IMR-90 (cell line): ENCODE results near the gene SERPINA5. TPM values are rescaled to one million over a fixed set of nuclear protein-coding genes. Genes with fewer than 3 reads are reported as not detected.

Experiments used
- ATAC-seq: fragments of 200-7000 bp; cut with Tn5 transposase; 2 replicates; pipeline ENCODE4 v1.9.1; 2020; ENCODE audit warnings: low read depth, mild to moderate bottlenecking, moderate library complexity
- BruUV-seq: library from RNA; stranded (reverse); fragments of 400-500 nt; replicated peaks from 2 replicates; lab custom pipeline; 2021; lab: Mats Ljungman, UMichigan
- CTCF ChIA-PET: fragments of 300-600 bp; formaldehyde crosslinking; extraction: SDS; loops from one replicate; lab custom pipeline; 2021; ENCODE audit warnings: antibody characterized with exemption; lab: Yijun Ruan, JAX
- POLR2A ChIA-PET: fragments of 300-600 bp; sonication (Branson Sonifier 250); formaldehyde crosslinking; loops from one replicate; lab custom pipeline; 2022; ENCODE audit warnings: antibody characterized with exemption; ENCODE audit not compliant: unreplicated experiment; lab: Charles Lee
- DNase-seq: peaks from one replicate; pipeline ENCODE4 v3.0.0; 2013
- H2AFZ ChIP-seq: replicated peaks from 2 replicates; pipeline ENCODE3; 2013; ENCODE audit warnings: low read length, mild to moderate bottlenecking; ENCODE audit not compliant: poor library complexity
- H2AK5ac ChIP-seq: 2 replicates; pipeline ENCODE4 v1.6.1; 2013; ENCODE audit warnings: low read depth, low read length, inconsistent platforms
- H2AK9ac ChIP-seq: replicated peaks from 2 replicates; pipeline ENCODE3; 2013; ENCODE audit warnings: mild to moderate bottlenecking, low read depth, low read length, moderate library complexity; ENCODE audit not compliant: poor library complexity
- H2BK120ac ChIP-seq: 2 replicates; pipeline ENCODE4 v1.6.1; 2013; ENCODE audit warnings: low read depth, low read length, inconsistent platforms
- H2BK15ac ChIP-seq: 3 replicates; pipeline ENCODE4 v1.6.1; 2013; ENCODE audit warnings: low read depth, low read length, inconsistent platforms
- H2BK20ac ChIP-seq: 2 replicates; pipeline ENCODE4 v1.6.1; 2013; ENCODE audit warnings: low read depth, mild to moderate bottlenecking, inconsistent platforms, low read length, moderate library complexity
- H2BK5ac ChIP-seq: 2 replicates; pipeline ENCODE4 v1.6.1; 2013; ENCODE audit warnings: mild to moderate bottlenecking, low read depth, low read length, inconsistent platforms; ENCODE audit not compliant: poor library complexity, severe bottlenecking
- H3K14ac ChIP-seq: replicated peaks from 2 replicates; pipeline ENCODE4 v1.6.1; 2013; ENCODE audit warnings: low read depth, low read length, inconsistent platforms
- H3K18ac ChIP-seq: 2 replicates; pipeline ENCODE4 v1.6.1; 2013; ENCODE audit warnings: low read depth, low read length, control low read depth
- H3K23ac ChIP-seq: 2 replicates; pipeline ENCODE4 v1.6.1; 2013; ENCODE audit warnings: low read depth, low read length, inconsistent platforms
- H3K27ac ChIP-seq: 2 replicates; pipeline ENCODE4 v1.5.1; 2013; ENCODE audit warnings: mild to moderate bottlenecking, control low read depth, low read length; ENCODE audit not compliant: insufficient read depth
- H3K27me3 ChIP-seq: 2 replicates; pipeline ENCODE4 v1.6.1; 2013; ENCODE audit warnings: low read length; ENCODE audit not compliant: control insufficient read depth, insufficient read depth
- H3K36me3 ChIP-seq: 2 replicates; pipeline ENCODE4 v1.6.1; 2013; ENCODE audit warnings: low read length, mixed read lengths; ENCODE audit not compliant: control insufficient read depth, insufficient read depth
- H3K4ac ChIP-seq: 2 replicates; pipeline ENCODE4 v1.6.1; 2013; ENCODE audit warnings: low read depth, low read length, inconsistent platforms
- H3K4me1 ChIP-seq: 2 replicates; pipeline ENCODE4 v1.6.1; 2013; ENCODE audit warnings: low read length, mixed read lengths; ENCODE audit not compliant: control insufficient read depth, insufficient read depth
- H3K4me2 ChIP-seq: 2 replicates; pipeline ENCODE4 v1.6.1; 2013; ENCODE audit warnings: low read depth, mild to moderate bottlenecking, control low read depth, low read length, moderate library complexity
- H3K4me3 ChIP-seq: 2 replicates; pipeline ENCODE4 v1.5.1; 2013; ENCODE audit warnings: low read depth, mild to moderate bottlenecking, control low read depth, low read length, moderate library complexity; ENCODE audit not compliant: insufficient read depth
- H3K56ac ChIP-seq: 2 replicates; pipeline ENCODE4 v1.6.1; 2013; ENCODE audit warnings: low read length, inconsistent platforms; ENCODE audit not compliant: insufficient read depth; ENCODE audit errors: extremely low read depth
- H3K79me1 ChIP-seq, 2 experiments: 2 replicates each; pipeline ENCODE4 v1.6.1; 2013; ENCODE audit warnings: low read length in 2 of 2, inconsistent platforms in 1 of 2, low read depth in 1 of 2
- H3K9ac ChIP-seq: 2 replicates; pipeline ENCODE4 v1.6.1; 2013; ENCODE audit warnings: low read depth, low read length, control low read depth
- H3K9me1 ChIP-seq: 2 replicates; pipeline ENCODE4 v1.6.1; 2013; ENCODE audit warnings: low read length, inconsistent platforms; ENCODE audit not compliant: insufficient read depth
- H3K9me3 ChIP-seq: 2 replicates; pipeline ENCODE4 v1.6.1; 2013; ENCODE audit warnings: low read length; ENCODE audit not compliant: control insufficient read depth, insufficient read depth
- H4K20me1 ChIP-seq: 2 replicates; pipeline ENCODE4 v1.6.1; 2013; ENCODE audit warnings: low read length, inconsistent platforms; ENCODE audit not compliant: insufficient read depth
- H4K5ac ChIP-seq: 2 replicates; pipeline ENCODE4 v1.6.1; 2013; ENCODE audit warnings: mild to moderate bottlenecking, low read depth, low read length, control low read depth
- H4K8ac ChIP-seq, 2 experiments: 2 replicates each; pipeline ENCODE4 v1.6.1; 2013; ENCODE audit warnings: low read depth in 2 of 2, low read length in 2 of 2, control low read depth in 1 of 2, inconsistent platforms in 1 of 2
- H4K91ac ChIP-seq: 2 replicates; pipeline ENCODE4 v1.6.1; 2013; ENCODE audit warnings: low read depth, low read length, inconsistent platforms; ENCODE audit not compliant: insufficient read depth
- BHLHE40 ChIP-seq: fragments of 150-350 bp; IDR thresholded peaks from 2 replicates; pipeline ENCODE4 v1.6.1; 2016; ENCODE audit warnings: mild to moderate bottlenecking, low read depth, low read length
- CEBPB ChIP-seq: IDR thresholded peaks from 2 replicates; pipeline ENCODE4 v1.6.1; 2012; ENCODE audit warnings: low read depth, low read length, improper control_type of control experiment
- CHD1 ChIP-seq: IDR thresholded peaks from 2 replicates; pipeline ENCODE4 v1.6.1; 2012; ENCODE audit warnings: low read depth, low read length, improper control_type of control experiment
- FOS ChIP-seq: fragments of 150-350 bp; IDR thresholded peaks from 2 replicates; pipeline ENCODE4 v1.6.1; 2016; ENCODE audit warnings: low read depth, low read length
- MAFK ChIP-seq: IDR thresholded peaks from 2 replicates; pipeline ENCODE4 v1.6.1; 2012; ENCODE audit warnings: low read depth, low read length, improper control_type of control experiment
- MAZ ChIP-seq: IDR thresholded peaks from 2 replicates; pipeline ENCODE4 v1.6.1; 2012; ENCODE audit warnings: low read depth, mild to moderate bottlenecking, low read length, improper control_type of control experiment, moderate library complexity, borderline replicate concordance
- NFE2L2 ChIP-seq: fragments of 150-350 bp; IDR thresholded peaks from 2 replicates; pipeline ENCODE4 v1.6.1; 2016; ENCODE audit warnings: low read depth, mild to moderate bottlenecking, low read length
- POLR2A ChIP-seq: IDR thresholded peaks from 2 replicates; pipeline ENCODE4 v1.6.1; 2012; ENCODE audit warnings: mild to moderate bottlenecking, low read depth, low read length
- RAD21 ChIP-seq: IDR thresholded peaks from 2 replicates; pipeline ENCODE4 v1.6.1; 2012; ENCODE audit warnings: low read length, improper control_type of control experiment
- RCOR1 ChIP-seq: IDR thresholded peaks from 2 replicates; pipeline ENCODE4 v1.6.1; 2012; ENCODE audit warnings: mild to moderate bottlenecking, low read length, improper control_type of control experiment; ENCODE audit not compliant: insufficient replicate concordance
- SMC3 ChIP-seq: fragments of 150-350 bp; IDR thresholded peaks from 2 replicates; pipeline ENCODE4 v1.6.1; 2016; ENCODE audit warnings: low read depth, mild to moderate bottlenecking, antibody characterized with exemption, low read length, moderate library complexity
- WGBS, 2 experiments: methylation state at CpG; one replicate each; pipeline versions ENCODE4 v1.1.5 to v1.1.7; 2013; ENCODE audit warnings: missing lambda C conversion rate in 2 of 2; ENCODE audit not compliant: insufficient read length in 1 of 2; ENCODE audit errors: extremely low coverage in 2 of 2; 5-methylcytosine and 5-hydroxymethylcytosine counted together
- dilution Hi-C: fragments of 300-500 bp; cut with HindIII; formaldehyde crosslinking; loops from one replicate; pipeline ENCODE4 v1.14.3; 2018; ENCODE audit warnings: low sequenced_read_pairs; ENCODE audit not compliant: unreplicated experiment
- in situ Hi-C: fragments of 300-500 bp; cut with MboI; formaldehyde crosslinking; loops from 3 replicates; pipeline ENCODE4 v1.14.3; 2019; ENCODE audit warnings: low sequenced_read_pairs, inconsistent platforms, mixed read lengths
- intact Hi-C: fragments of 100-400 bp; cut with micrococcal nuclease; formaldehyde crosslinking; loops from 2 replicates; pipeline ENCODE4 v1.10.0; 2022
- polyA plus RNA-seq, 3 experiments: library from polyadenylated mRNA; depleted of rRNA; stranded (reverse); fragments of >200 nt; gene quantifications; 2 replicates each; pipeline ENCODE4 v1.2.3, GENCODE V29; 2012; ENCODE audit warnings: low replicate concordance in 1 of 3
- total RNA-seq: library from RNA; depleted of rRNA; stranded (reverse); fragments of >200 nt; gene quantifications from 2 replicates; pipeline ENCODE4 v1.2.3, GENCODE V29; 2012
- TF ChIP-seq, protein P1 (sequence below): fragments of 150-350 bp; IDR thresholded peaks from 2 replicates; pipeline ENCODE4 v1.6.1; 2016; ENCODE audit warnings: low read depth, mild to moderate bottlenecking, low read length, moderate library complexity, borderline replicate concordance
- TF ChIP-seq, protein P2 (sequence below): fragments of 150-350 bp; IDR thresholded peaks from 2 replicates; pipeline ENCODE4 v1.6.1; 2017; ENCODE audit warnings: mild to moderate bottlenecking, antibody characterized with exemption, low read length, low read depth
- TF ChIP-seq, protein P3 (sequence below): conservative IDR thresholded peaks from 2 replicates; pipeline ENCODE4 v1.5.1; 2012; ENCODE audit warnings: mild to moderate bottlenecking, low read depth, low read length, improper control_type of control experiment

SERPINA5 gene
- total and polyA plus RNA-seq, 2 of the 4 experiments (the other 2 are of a cell fraction), result not detected

DNA sequence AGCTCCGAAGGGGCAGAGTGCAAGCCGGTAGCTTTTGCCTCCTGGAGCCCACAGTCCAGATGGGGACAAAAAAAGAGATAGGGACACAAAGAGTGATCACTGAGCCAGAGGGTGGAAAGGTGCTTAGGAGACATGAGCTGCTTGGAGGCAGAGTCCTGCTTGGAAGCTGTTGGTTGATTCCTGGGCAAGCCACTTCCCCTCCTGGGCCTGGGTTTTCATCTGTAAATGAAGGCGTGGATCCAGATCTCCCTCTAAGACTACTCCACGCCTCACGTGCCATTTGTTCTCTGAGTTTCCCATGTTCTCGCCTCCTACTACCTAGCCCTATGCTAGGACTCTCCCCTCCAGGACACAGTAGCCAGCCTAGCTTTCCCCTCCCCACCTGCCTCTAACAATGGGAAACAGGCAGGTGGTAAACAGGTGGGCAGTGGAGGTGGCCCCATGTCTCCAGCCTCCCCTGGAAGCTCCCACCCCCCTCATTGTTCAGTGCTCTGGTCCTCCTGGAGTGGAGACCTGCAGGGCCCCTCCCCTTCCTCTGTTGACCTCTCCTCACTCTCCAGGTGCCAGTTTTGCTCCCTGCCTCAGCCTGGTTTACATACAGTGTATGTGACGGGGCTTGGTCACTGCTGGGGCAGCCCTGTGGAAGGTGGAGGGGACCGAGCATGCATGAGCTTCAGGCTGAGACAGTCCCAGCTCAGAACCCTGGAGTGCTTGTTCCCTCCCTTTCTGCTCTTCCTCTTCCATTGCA is 34.8 kb downstream of the SERPINA5 start:
- Histone ChIP-seq H3K9me3 (peaks cover 27% of the 10 kb centered on the region), H2AFZ (no peak overlapping the region), H3K9ac (no peak overlapping the region), H3K14ac (no peak overlapping the region), H3K9me1 (no peaks in the 10 kb centered on the region), H2BK20ac (no peak overlapping the region), H3K4me3 (no peak overlapping the region), H4K91ac (no peak overlapping the region), H3K27ac (no peak overlapping the region), H2BK15ac (no peak overlapping the region), H3K79me1 (no peaks in the 10 kb centered on the region), H3K18ac (no peak overlapping the region), H3K4me2 (no peak overlapping the region), H4K5ac (no peak overlapping the region), H3K4ac (no peak overlapping the region), H2BK120ac (no peak overlapping the region), H2AK9ac (no peak overlapping the region), H3K27me3 (no peaks in the 10 kb centered on the region), H3K56ac (no peak overlapping the region), H2AK5ac (no peak overlapping the region), H3K36me3 (no peaks in the 10 kb centered on the region), H4K8ac (no peak overlapping the region), H3K4me1 (peaks cover 10% of the 10 kb centered on the region), H2BK5ac (no peak overlapping the region), H4K20me1 (no peaks in the 10 kb centered on the region), H3K23ac (no peak overlapping the region)
- no TSS peak for BruUV-seq
- POLR2A ChIA-PET, result no interaction called here
- TF ChIP-seq, protein P1, sequence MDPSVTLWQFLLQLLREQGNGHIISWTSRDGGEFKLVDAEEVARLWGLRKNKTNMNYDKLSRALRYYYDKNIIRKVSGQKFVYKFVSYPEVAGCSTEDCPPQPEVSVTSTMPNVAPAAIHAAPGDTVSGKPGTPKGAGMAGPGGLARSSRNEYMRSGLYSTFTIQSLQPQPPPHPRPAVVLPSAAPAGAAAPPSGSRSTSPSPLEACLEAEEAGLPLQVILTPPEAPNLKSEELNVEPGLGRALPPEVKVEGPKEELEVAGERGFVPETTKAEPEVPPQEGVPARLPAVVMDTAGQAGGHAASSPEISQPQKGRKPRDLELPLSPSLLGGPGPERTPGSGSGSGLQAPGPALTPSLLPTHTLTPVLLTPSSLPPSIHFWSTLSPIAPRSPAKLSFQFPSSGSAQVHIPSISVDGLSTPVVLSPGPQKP, result no peak
- no peak for TF ChIP-seq RCOR1
- no peak for TF ChIP-seq SMC3
- no peak for TF ChIP-seq BHLHE40
- TF ChIP-seq POLR2A, result no peak
- no peak for TF ChIP-seq CHD1
- TF ChIP-seq CEBPB, result no peak
- TF ChIP-seq, protein P2, sequence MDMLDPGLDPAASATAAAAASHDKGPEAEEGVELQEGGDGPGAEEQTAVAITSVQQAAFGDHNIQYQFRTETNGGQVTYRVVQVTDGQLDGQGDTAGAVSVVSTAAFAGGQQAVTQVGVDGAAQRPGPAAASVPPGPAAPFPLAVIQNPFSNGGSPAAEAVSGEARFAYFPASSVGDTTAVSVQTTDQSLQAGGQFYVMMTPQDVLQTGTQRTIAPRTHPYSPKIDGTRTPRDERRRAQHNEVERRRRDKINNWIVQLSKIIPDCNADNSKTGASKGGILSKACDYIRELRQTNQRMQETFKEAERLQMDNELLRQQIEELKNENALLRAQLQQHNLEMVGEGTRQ, result no peak
- TF ChIP-seq MAFK, result no peak
- TF ChIP-seq, protein P3, sequence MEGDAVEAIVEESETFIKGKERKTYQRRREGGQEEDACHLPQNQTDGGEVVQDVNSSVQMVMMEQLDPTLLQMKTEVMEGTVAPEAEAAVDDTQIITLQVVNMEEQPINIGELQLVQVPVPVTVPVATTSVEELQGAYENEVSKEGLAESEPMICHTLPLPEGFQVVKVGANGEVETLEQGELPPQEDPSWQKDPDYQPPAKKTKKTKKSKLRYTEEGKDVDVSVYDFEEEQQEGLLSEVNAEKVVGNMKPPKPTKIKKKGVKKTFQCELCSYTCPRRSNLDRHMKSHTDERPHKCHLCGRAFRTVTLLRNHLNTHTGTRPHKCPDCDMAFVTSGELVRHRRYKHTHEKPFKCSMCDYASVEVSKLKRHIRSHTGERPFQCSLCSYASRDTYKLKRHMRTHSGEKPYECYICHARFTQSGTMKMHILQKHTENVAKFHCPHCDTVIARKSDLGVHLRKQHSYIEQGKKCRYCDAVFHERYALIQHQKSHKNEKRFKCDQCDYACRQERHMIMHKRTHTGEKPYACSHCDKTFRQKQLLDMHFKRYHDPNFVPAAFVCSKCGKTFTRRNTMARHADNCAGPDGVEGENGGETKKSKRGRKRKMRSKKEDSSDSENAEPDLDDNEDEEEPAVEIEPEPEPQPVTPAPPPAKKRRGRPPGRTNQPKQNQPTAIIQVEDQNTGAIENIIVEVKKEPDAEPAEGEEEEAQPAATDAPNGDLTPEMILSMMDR, result no peak
- TF ChIP-seq FOS, result no peak
- TF ChIP-seq MAZ, result no peak
- no peak for TF ChIP-seq RAD21
- TF ChIP-seq NFE2L2, result no peak
- in situ Hi-C loops, result no loop called here
- DNase-seq (no peak), ATAC-seq (no peak)
- dilution Hi-C loops, result no loop called here
- CTCF ChIA-PET, result no interaction called here
- intact Hi-C loops, result no loop called here
- WGBS, 2 experiments, result 80% methylated on average over 1 of the region's 8 CpGs; no CpG with 5 or more reads in 1 of the 2 experiments
